IMR-90 (cell line): ENCODE results near the gene ZFR2. TPM values are rescaled to one million over a fixed set of nuclear protein-coding genes. Genes with fewer than 3 reads are reported as not detected.

Source experiments
- ATAC-seq: fragments of 200-7000 bp; cut with Tn5 transposase; 2 replicates; pipeline ENCODE4 v1.9.1; 2020; ENCODE audit warnings: low read depth, mild to moderate bottlenecking, moderate library complexity
- BruUV-seq: library from RNA; stranded (reverse); fragments of 400-500 nt; replicated peaks from 2 replicates; lab custom pipeline; 2021; lab: Mats Ljungman, UMichigan
- CTCF ChIA-PET: fragments of 300-600 bp; formaldehyde crosslinking; extraction: SDS; loops from one replicate; lab custom pipeline; 2021; ENCODE audit warnings: antibody characterized with exemption; lab: Yijun Ruan, JAX
- POLR2A ChIA-PET: fragments of 300-600 bp; sonication (Branson Sonifier 250); formaldehyde crosslinking; loops from one replicate; lab custom pipeline; 2022; ENCODE audit warnings: antibody characterized with exemption; ENCODE audit not compliant: unreplicated experiment; lab: Charles Lee
- DNase-seq: peaks from one replicate; pipeline ENCODE4 v3.0.0; 2013
- H2AFZ ChIP-seq: replicated peaks from 2 replicates; pipeline ENCODE3; 2013; ENCODE audit warnings: low read length, mild to moderate bottlenecking; ENCODE audit not compliant: poor library complexity
- H2AK5ac ChIP-seq: 2 replicates; pipeline ENCODE4 v1.6.1; 2013; ENCODE audit warnings: low read depth, low read length, inconsistent platforms
- H2AK9ac ChIP-seq: replicated peaks from 2 replicates; pipeline ENCODE3; 2013; ENCODE audit warnings: mild to moderate bottlenecking, low read depth, low read length, moderate library complexity; ENCODE audit not compliant: poor library complexity
- H2BK120ac ChIP-seq: 2 replicates; pipeline ENCODE4 v1.6.1; 2013; ENCODE audit warnings: low read depth, low read length, inconsistent platforms
- H2BK15ac ChIP-seq: 3 replicates; pipeline ENCODE4 v1.6.1; 2013; ENCODE audit warnings: low read depth, low read length, inconsistent platforms
- H2BK20ac ChIP-seq: 2 replicates; pipeline ENCODE4 v1.6.1; 2013; ENCODE audit warnings: low read depth, mild to moderate bottlenecking, inconsistent platforms, low read length, moderate library complexity
- H2BK5ac ChIP-seq: 2 replicates; pipeline ENCODE4 v1.6.1; 2013; ENCODE audit warnings: mild to moderate bottlenecking, low read depth, low read length, inconsistent platforms; ENCODE audit not compliant: poor library complexity, severe bottlenecking
- H3K14ac ChIP-seq: replicated peaks from 2 replicates; pipeline ENCODE4 v1.6.1; 2013; ENCODE audit warnings: low read depth, low read length, inconsistent platforms
- H3K18ac ChIP-seq: 2 replicates; pipeline ENCODE4 v1.6.1; 2013; ENCODE audit warnings: low read depth, low read length, control low read depth
- H3K23ac ChIP-seq: 2 replicates; pipeline ENCODE4 v1.6.1; 2013; ENCODE audit warnings: low read depth, low read length, inconsistent platforms
- H3K27ac ChIP-seq: 2 replicates; pipeline ENCODE4 v1.5.1; 2013; ENCODE audit warnings: mild to moderate bottlenecking, control low read depth, low read length; ENCODE audit not compliant: insufficient read depth
- H3K27me3 ChIP-seq: 2 replicates; pipeline ENCODE4 v1.6.1; 2013; ENCODE audit warnings: low read length; ENCODE audit not compliant: control insufficient read depth, insufficient read depth
- H3K36me3 ChIP-seq: 2 replicates; pipeline ENCODE4 v1.6.1; 2013; ENCODE audit warnings: low read length, mixed read lengths; ENCODE audit not compliant: control insufficient read depth, insufficient read depth
- H3K4ac ChIP-seq: 2 replicates; pipeline ENCODE4 v1.6.1; 2013; ENCODE audit warnings: low read depth, low read length, inconsistent platforms
- H3K4me1 ChIP-seq: 2 replicates; pipeline ENCODE4 v1.6.1; 2013; ENCODE audit warnings: low read length, mixed read lengths; ENCODE audit not compliant: control insufficient read depth, insufficient read depth
- H3K4me2 ChIP-seq: 2 replicates; pipeline ENCODE4 v1.6.1; 2013; ENCODE audit warnings: low read depth, mild to moderate bottlenecking, control low read depth, low read length, moderate library complexity
- H3K4me3 ChIP-seq: 2 replicates; pipeline ENCODE4 v1.5.1; 2013; ENCODE audit warnings: low read depth, mild to moderate bottlenecking, control low read depth, low read length, moderate library complexity; ENCODE audit not compliant: insufficient read depth
- H3K56ac ChIP-seq: 2 replicates; pipeline ENCODE4 v1.6.1; 2013; ENCODE audit warnings: low read length, inconsistent platforms; ENCODE audit not compliant: insufficient read depth; ENCODE audit errors: extremely low read depth
- H3K79me1 ChIP-seq, 2 experiments: 2 replicates each; pipeline ENCODE4 v1.6.1; 2013; ENCODE audit warnings: low read length in 2 of 2, inconsistent platforms in 1 of 2, low read depth in 1 of 2
- H3K9ac ChIP-seq: 2 replicates; pipeline ENCODE4 v1.6.1; 2013; ENCODE audit warnings: low read depth, low read length, control low read depth
- H3K9me1 ChIP-seq: 2 replicates; pipeline ENCODE4 v1.6.1; 2013; ENCODE audit warnings: low read length, inconsistent platforms; ENCODE audit not compliant: insufficient read depth
- H3K9me3 ChIP-seq: 2 replicates; pipeline ENCODE4 v1.6.1; 2013; ENCODE audit warnings: low read length; ENCODE audit not compliant: control insufficient read depth, insufficient read depth
- H4K20me1 ChIP-seq: 2 replicates; pipeline ENCODE4 v1.6.1; 2013; ENCODE audit warnings: low read length, inconsistent platforms; ENCODE audit not compliant: insufficient read depth
- H4K5ac ChIP-seq: 2 replicates; pipeline ENCODE4 v1.6.1; 2013; ENCODE audit warnings: mild to moderate bottlenecking, low read depth, low read length, control low read depth
- H4K8ac ChIP-seq, 2 experiments: 2 replicates each; pipeline ENCODE4 v1.6.1; 2013; ENCODE audit warnings: low read depth in 2 of 2, low read length in 2 of 2, control low read depth in 1 of 2, inconsistent platforms in 1 of 2
- H4K91ac ChIP-seq: 2 replicates; pipeline ENCODE4 v1.6.1; 2013; ENCODE audit warnings: low read depth, low read length, inconsistent platforms; ENCODE audit not compliant: insufficient read depth
- CTCF ChIP-seq: conservative IDR thresholded peaks from 2 replicates; pipeline ENCODE4 v1.5.1; 2012; ENCODE audit warnings: mild to moderate bottlenecking, low read depth, low read length, improper control_type of control experiment
- FOS ChIP-seq: fragments of 150-350 bp; IDR thresholded peaks from 2 replicates; pipeline ENCODE4 v1.6.1; 2016; ENCODE audit warnings: low read depth, low read length
- MAZ ChIP-seq: IDR thresholded peaks from 2 replicates; pipeline ENCODE4 v1.6.1; 2012; ENCODE audit warnings: low read depth, mild to moderate bottlenecking, low read length, improper control_type of control experiment, moderate library complexity, borderline replicate concordance
- MXI1 ChIP-seq: IDR thresholded peaks from 2 replicates; pipeline ENCODE4 v1.6.1; 2012; ENCODE audit warnings: low read depth, mild to moderate bottlenecking, low read length, moderate library complexity, borderline replicate concordance
- NFE2L2 ChIP-seq: fragments of 150-350 bp; IDR thresholded peaks from 2 replicates; pipeline ENCODE4 v1.6.1; 2016; ENCODE audit warnings: low read depth, mild to moderate bottlenecking, low read length
- USF2 ChIP-seq: fragments of 150-350 bp; IDR thresholded peaks from 2 replicates; pipeline ENCODE4 v1.6.1; 2017; ENCODE audit warnings: mild to moderate bottlenecking, antibody characterized with exemption, low read length, low read depth
- WGBS, 2 experiments: methylation state at CpG; one replicate each; pipeline versions ENCODE4 v1.1.5 to v1.1.7; 2013; ENCODE audit warnings: missing lambda C conversion rate in 2 of 2; ENCODE audit not compliant: insufficient read length in 1 of 2; ENCODE audit errors: extremely low coverage in 2 of 2; 5-methylcytosine and 5-hydroxymethylcytosine counted together
- dilution Hi-C: fragments of 300-500 bp; cut with HindIII; formaldehyde crosslinking; loops from one replicate; pipeline ENCODE4 v1.14.3; 2018; ENCODE audit warnings: low sequenced_read_pairs; ENCODE audit not compliant: unreplicated experiment
- in situ Hi-C: fragments of 300-500 bp; cut with MboI; formaldehyde crosslinking; loops from 3 replicates; pipeline ENCODE4 v1.14.3; 2019; ENCODE audit warnings: low sequenced_read_pairs, inconsistent platforms, mixed read lengths
- intact Hi-C: fragments of 100-400 bp; cut with micrococcal nuclease; formaldehyde crosslinking; loops from 2 replicates; pipeline ENCODE4 v1.10.0; 2022
- polyA plus RNA-seq, 3 experiments: library from polyadenylated mRNA; depleted of rRNA; stranded (reverse); fragments of >200 nt; gene quantifications; 2 replicates each; pipeline ENCODE4 v1.2.3, GENCODE V29; 2012; ENCODE audit warnings: low replicate concordance in 1 of 3
- total RNA-seq: library from RNA; depleted of rRNA; stranded (reverse); fragments of >200 nt; gene quantifications from 2 replicates; pipeline ENCODE4 v1.2.3, GENCODE V29; 2012

Gene ZFR2
- total and polyA plus RNA-seq, 2 of the 4 experiments (the other 2 are of a cell fraction), result 0.19 TPM; not detected in 1

GRCh38 chr19:3890591-3890990 is 21.8 kb upstream of the ZFR2 start:
- H2AK9ac ChIP-seq, result no peak overlapping the region
- no peak overlapping the region for H4K91ac ChIP-seq
- dilution Hi-C loops, result no loop called here
- H2BK20ac ChIP-seq, result no peak overlapping the region
- no peak overlapping the region for H3K18ac ChIP-seq
- TF ChIP-seq USF2, result no peak
- TF ChIP-seq MAZ, result no peak
- no peak for TF ChIP-seq NFE2L2
- TF ChIP-seq MXI1, result no peak
- no peak for TF ChIP-seq CTCF
- TF ChIP-seq FOS, result no peak
- no peaks in the 10 kb centered on the region for H4K20me1 ChIP-seq
- H2AK5ac ChIP-seq, result no peak overlapping the region
- DNase-seq, result no peak
- no peak overlapping the region for H3K56ac ChIP-seq
- H3K36me3 ChIP-seq, result no peaks in the 10 kb centered on the region
- no peak overlapping the region for H2BK15ac ChIP-seq
- H3K9ac ChIP-seq, result no peak overlapping the region
- no peak overlapping the region for H2BK120ac ChIP-seq
- no peak overlapping the region for H3K4me3 ChIP-seq
- no peak overlapping the region for H2AFZ ChIP-seq
- POLR2A ChIA-PET, result no interaction called here
- no peaks in the 10 kb centered on the region for H3K79me1 ChIP-seq
- H3K27ac ChIP-seq, result no peak overlapping the region
- WGBS, 2 experiments, result 45% methylated on average over 9 of the region's 17 CpGs; no CpG with 5 or more reads in 1 of the 2 experiments
- no peak overlapping the region for H4K5ac ChIP-seq
- H2BK5ac ChIP-seq, result no peak overlapping the region
- ATAC-seq, result no peak
- no peak overlapping the region for H3K4ac ChIP-seq
- no peak overlapping the region for H3K23ac ChIP-seq
- no TSS peak for BruUV-seq
- no peaks in the 10 kb centered on the region for H3K4me1 ChIP-seq
- intact Hi-C loops, result no loop called here
- H3K4me2 ChIP-seq, result no peak overlapping the region
- in situ Hi-C loops, result no loop called here
- H3K9me1 ChIP-seq, result no peaks in the 10 kb centered on the region
- CTCF ChIA-PET, result interaction anchor here (1.3 kb wide), 1 partner anchor 22 kb away, joined by 10 read pairs; no protein-coding TSS in a partner anchor
- no peak overlapping the region for H4K8ac ChIP-seq
- H3K14ac ChIP-seq, result no peak overlapping the region
- H3K9me3 ChIP-seq, result no peaks in the 10 kb centered on the region
- peaks cover 5% of the 10 kb centered on the region; the same call in 1 of the 2 replicates for H3K27me3 ChIP-seq
